Heart right ventricle (tissue), 16 donors: ENCODE data around the gene TBC1D22A. TPM values are rescaled to one million over a fixed set of nuclear protein-coding genes. Genes with fewer than 3 reads are reported as not detected.

Source experiments
- ATAC-seq, 8 donors: fragments of 200-7000 bp; cut with Tn5 transposase; one replicate each; pipeline ENCODE4 v1.9.1; 2020; ENCODE audit warnings: mild to moderate bottlenecking in 8 of 8, moderate library complexity in 8 of 8, moderate number of reproducible peaks in 1 of 8
- DNase-seq, 2 donors: peaks; one replicate each; pipeline ENCODE4 v3.0.0-alpha.2; 2020
- H3K27ac ChIP-seq, 10 donors: fragments of 200-600 bp; sonication (generic) in 2 of 10; one replicate each; pipeline versions ENCODE4 v1.5.0 to v1.8.0; 2020 to 2022; ENCODE audit warnings: mild to moderate bottlenecking in 3 of 10
- H3K27me3 ChIP-seq, 7 donors: fragments of 200-600 bp; one replicate each; pipeline ENCODE4 v1.8.0; 2021 to 2022; ENCODE audit warnings: mild to moderate bottlenecking in 2 of 7
- H3K36me3 ChIP-seq, 9 donors: fragments of 200-600 bp; sonication (generic) in 1 of 9; one replicate each; pipeline versions ENCODE4 v1.5.0 to v1.8.0; 2020 to 2022; ENCODE audit warnings: mild to moderate bottlenecking in 2 of 9
- H3K4me1 ChIP-seq, 9 donors: fragments of 200-600 bp; sonication (generic) in 1 of 9; one replicate each; pipeline versions ENCODE4 v1.5.0 to v1.8.0; 2020 to 2022; ENCODE audit warnings: mild to moderate bottlenecking in 4 of 9
- H3K4me3 ChIP-seq, 10 donors: fragments of 200-600 bp; sonication (generic) in 2 of 10; one replicate each; pipeline versions ENCODE4 v1.5.0 to v1.8.0; 2020 to 2022; ENCODE audit warnings: mild to moderate bottlenecking in 7 of 10, moderate library complexity in 2 of 10
- H3K9me3 ChIP-seq, 11 donors: fragments of 200-600 bp in 10 of 11; sonication (generic) in 2 of 11; one replicate each; pipeline versions ENCODE4 v1.5.0 to v1.8.0; 2013 to 2022; ENCODE audit warnings: mild to moderate bottlenecking in 2 of 11, control low read depth in 1 of 11, moderate library complexity in 1 of 11
- WGBS, 2 donors: extraction: QIAGEN DNeasy Blood & Tissue Kit; methylation state at CpG; one replicate each; pipeline ENCODE4 v1.1.7; 2013; ENCODE audit warnings: inconsistent platforms in 1 of 2; 5-methylcytosine and 5-hydroxymethylcytosine counted together
- intact Hi-C, 10 donors: fragments of 100-400 bp; cut with DNase I; formaldehyde crosslinking; loops; one replicate each; pipeline versions ENCODE4 v1.11.1 to v1.14.2; 2022
- polyA plus RNA-seq, 2 donors: library from polyadenylated mRNA; stranded (reverse); fragments of 200-250 nt; gene quantifications; one replicate each; pipeline ENCODE4 v1.2.3, GENCODE V29; 2013
- total RNA-seq, 10 donors: library from RNA; stranded (reverse); fragmentation: NEBNext Ultra II Directional in 3 of 10; extraction: Animal tissue kit (Norgen Biotek cat#: 25700) in 3 of 10; gene quantifications; one replicate each; pipeline versions ENCODE4 v1.2.1 to v1.2.4, GENCODE V29; 2021 to 2023
- TF ChIP-seq, protein P1 (sequence below), 9 donors: fragments of 200-600 bp; sonication (generic) in 2 of 9; IDR thresholded peaks; one replicate each; pipeline versions ENCODE4 v1.5.0 to v1.8.0; 2021 to 2022; ENCODE audit warnings: antibody characterized with exemption in 9 of 9, mild to moderate bottlenecking in 5 of 9, moderate library complexity in 1 of 9
- donor health status: Arrhythmogenic right ventricular cardiomyopathy.
- donor health status: ischemic (EF 13 %, LVEDD 7.1; RV severe dilation, severe dysfunction).
- donor health status: healthy with polysubstance abuse.
- donor health status: DM: no; HTN: yes; CAD: no.
- donor health status: DM: no; HTN: no; CAD: no.
- donor health status: ischemic (EF 25% LVEDD 6.9; RV normal size, moderate dysfunction).
- donor health status: ischemic (EF 25% LVEDD 5.7; RV mildly dilated, moderate dysfunction).
- donor health status: healthy.
- donor health status: DM: yes; HTN: yes; CAD: no.
- donor health status: Ischemic cardiomyopathy.
- donor health status: ischemic (EF 35%, LVEDD 5.7; RV mildly dilated, moderate dysfunction).
- donor health status: nonischemic (EF 11% LVEDD 7.7; RV severe dilation, severe dysfunction).
- donor health status: DM: yes; HTN: yes; CAD: no.
- donor health status: PGD.
- donor health status: ischemic (EF 29% LVEDD 5.4; RV normal size, mild dysfunction).
- donor health status: nonischemic (EF 23%, LVEDD 6.1; RV moderate dilation, normal function).

The TBC1D22A gene
- total and polyA plus RNA-seq, 12 donors, result 7.2 to 27.9 (median 17.9) TPM

DNA sequence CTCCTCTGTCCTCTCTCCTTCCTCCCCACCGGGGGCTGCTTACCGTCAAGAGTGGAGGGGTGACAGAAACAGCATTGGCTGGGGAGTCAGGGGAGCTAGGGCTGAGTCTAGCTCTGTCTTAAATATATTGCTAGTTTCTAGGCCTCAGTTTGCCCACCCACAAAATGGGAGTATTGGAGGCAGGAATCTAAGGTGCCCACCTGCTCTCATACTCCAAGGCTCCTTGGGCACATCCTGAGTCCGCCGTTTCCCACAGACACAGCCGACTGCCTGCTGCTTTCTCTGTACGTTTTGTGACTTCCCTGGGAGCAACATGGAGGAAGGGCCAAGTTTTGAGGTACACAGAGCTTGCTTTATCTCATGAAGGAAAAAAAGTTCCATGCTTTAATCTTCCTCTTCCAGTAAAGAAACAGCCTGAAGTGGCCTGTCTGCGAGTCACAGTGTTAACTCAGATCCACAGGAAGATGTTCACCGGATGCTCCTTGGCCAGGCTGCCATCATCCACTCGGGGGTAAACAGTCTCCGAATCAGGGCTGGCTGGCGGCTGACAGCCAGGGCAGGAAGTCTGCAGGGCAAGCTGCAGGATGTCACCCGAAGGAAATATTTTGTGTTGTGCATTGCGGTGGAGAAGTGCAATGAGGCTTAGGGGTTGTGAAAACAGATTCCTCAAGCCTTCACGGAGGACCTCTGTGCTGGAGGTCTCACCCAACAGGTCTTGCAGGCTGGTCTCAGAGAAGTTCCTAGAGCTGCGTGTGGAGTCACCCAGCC is 13.4 kb upstream of the TBC1D22A start:
- DNase-seq (no peak), ATAC-seq (peak in 1 of 8 donors; percentile 9)
- no peak overlapping the region for H3K4me3 ChIP-seq
- no peaks in the 10 kb centered on the region for H3K36me3 ChIP-seq
- peak overlapping the region in 1 of 10 donors; percentile 98 for H3K27ac ChIP-seq
- H3K27me3 ChIP-seq, result no peaks in the 10 kb centered on the region
- 43 to 54% methylated on average over 15 of the region's 15 CpGs for WGBS, 2 donors
- peaks cover 17 to 63% (median 53%) of the 10 kb centered on the region in 9 donors for H3K4me1 ChIP-seq
- intact Hi-C loops, result no loop called here
- no peaks in the 10 kb centered on the region for H3K9me3 ChIP-seq
- TF ChIP-seq, protein P1, sequence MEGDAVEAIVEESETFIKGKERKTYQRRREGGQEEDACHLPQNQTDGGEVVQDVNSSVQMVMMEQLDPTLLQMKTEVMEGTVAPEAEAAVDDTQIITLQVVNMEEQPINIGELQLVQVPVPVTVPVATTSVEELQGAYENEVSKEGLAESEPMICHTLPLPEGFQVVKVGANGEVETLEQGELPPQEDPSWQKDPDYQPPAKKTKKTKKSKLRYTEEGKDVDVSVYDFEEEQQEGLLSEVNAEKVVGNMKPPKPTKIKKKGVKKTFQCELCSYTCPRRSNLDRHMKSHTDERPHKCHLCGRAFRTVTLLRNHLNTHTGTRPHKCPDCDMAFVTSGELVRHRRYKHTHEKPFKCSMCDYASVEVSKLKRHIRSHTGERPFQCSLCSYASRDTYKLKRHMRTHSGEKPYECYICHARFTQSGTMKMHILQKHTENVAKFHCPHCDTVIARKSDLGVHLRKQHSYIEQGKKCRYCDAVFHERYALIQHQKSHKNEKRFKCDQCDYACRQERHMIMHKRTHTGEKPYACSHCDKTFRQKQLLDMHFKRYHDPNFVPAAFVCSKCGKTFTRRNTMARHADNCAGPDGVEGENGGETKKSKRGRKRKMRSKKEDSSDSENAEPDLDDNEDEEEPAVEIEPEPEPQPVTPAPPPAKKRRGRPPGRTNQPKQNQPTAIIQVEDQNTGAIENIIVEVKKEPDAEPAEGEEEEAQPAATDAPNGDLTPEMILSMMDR (IDR thresholded peaks at IDR 0.05), result no peak

DNA sequence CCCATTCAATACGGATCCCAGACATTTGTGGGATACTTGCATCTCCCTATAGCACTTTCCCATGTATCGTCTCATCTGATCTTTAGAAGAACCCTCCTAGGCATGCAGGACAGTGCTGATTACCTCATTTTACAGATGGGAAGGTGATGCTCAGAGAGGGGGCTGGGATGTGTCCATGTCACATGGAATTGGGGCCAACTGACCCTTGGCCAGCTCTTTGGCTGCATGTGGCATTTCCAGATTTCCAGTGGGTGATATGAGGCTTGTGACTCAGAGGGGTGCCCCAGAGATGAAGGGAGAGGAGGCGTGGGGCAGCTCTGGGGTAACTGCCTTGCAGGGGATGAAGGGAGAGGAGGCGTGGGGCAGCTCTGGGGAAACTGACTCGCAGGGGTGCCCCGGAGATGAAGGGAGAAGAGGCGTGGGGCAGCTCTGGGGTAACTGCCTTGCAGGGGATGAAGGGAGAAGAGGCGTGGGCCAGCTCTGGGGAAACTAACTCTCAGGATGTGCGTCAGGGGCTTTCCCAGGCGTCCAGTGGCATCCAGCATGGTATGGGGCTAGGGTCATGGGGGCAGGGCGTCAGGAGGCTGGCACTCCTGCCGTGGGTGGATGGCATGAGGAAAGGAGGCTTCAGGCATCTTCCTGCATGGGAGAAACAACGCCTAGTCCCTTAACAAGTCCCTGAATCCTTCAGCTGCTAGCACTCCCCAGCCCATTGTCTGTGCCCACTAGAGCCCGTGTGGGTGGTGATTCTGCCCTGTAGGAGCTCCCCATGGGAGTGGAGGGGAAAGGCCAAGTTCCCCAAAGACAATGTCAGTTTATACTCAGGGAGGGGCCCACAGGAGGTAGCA is 12.5 kb upstream of the TBC1D22A start:
- no peaks in the 10 kb centered on the region for H3K9me3 ChIP-seq
- TF ChIP-seq, protein P1 (IDR thresholded peaks at IDR 0.05), result no peak
- WGBS, 2 donors, result 79 to 86% methylated on average over 14 of the region's 14 CpGs
- peaks cover 19 to 71% (median 61%) of the 10 kb centered on the region in 9 donors for H3K4me1 ChIP-seq
- H3K4me3 ChIP-seq, result no peak overlapping the region
- intact Hi-C loops, result no loop called here
- no peak for DNase-seq
- no peaks in the 10 kb centered on the region for H3K36me3 ChIP-seq
- H3K27me3 ChIP-seq, result no peaks in the 10 kb centered on the region
- no peak for ATAC-seq
- peak overlapping the region in 5 of 10 donors; percentile 46 to 98 (median 55) for H3K27ac ChIP-seq

DNA sequence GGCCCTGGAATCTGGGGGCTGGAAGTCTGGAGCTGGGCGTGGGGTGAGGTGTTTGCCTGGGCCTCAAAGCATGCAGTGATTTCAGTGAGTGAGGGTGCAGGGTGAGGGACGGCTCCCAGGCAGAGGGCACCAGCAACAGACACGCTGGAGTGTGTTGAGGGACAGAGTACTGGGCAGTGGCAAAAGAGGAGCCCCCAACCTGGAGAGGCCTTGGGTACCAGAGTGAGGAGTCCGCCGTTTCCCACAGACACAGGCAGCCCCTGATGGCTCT is 12.0 kb upstream of the TBC1D22A start:
- peaks cover 0 to under 1% (median 0%) of the 10 kb centered on the region in 11 donors for H3K9me3 ChIP-seq
- intact Hi-C loops, result no loop called here
- TF ChIP-seq, protein P1 (IDR thresholded peaks at IDR 0.05), result no peak
- DNase-seq (no peak), ATAC-seq (no peak)
- no peak overlapping the region for H3K4me3 ChIP-seq
- peaks cover 19 to 77% (median 63%) of the 10 kb centered on the region in 9 donors for H3K4me1 ChIP-seq
- no peaks in the 10 kb centered on the region for H3K27me3 ChIP-seq
- no peaks in the 10 kb centered on the region for H3K36me3 ChIP-seq
- peak overlapping the region in 8 of 10 donors; percentile 46 to 98 (median 56) for H3K27ac ChIP-seq
- 68 to 77% methylated on average over 5 of the region's 5 CpGs for WGBS, 2 donors

DNA sequence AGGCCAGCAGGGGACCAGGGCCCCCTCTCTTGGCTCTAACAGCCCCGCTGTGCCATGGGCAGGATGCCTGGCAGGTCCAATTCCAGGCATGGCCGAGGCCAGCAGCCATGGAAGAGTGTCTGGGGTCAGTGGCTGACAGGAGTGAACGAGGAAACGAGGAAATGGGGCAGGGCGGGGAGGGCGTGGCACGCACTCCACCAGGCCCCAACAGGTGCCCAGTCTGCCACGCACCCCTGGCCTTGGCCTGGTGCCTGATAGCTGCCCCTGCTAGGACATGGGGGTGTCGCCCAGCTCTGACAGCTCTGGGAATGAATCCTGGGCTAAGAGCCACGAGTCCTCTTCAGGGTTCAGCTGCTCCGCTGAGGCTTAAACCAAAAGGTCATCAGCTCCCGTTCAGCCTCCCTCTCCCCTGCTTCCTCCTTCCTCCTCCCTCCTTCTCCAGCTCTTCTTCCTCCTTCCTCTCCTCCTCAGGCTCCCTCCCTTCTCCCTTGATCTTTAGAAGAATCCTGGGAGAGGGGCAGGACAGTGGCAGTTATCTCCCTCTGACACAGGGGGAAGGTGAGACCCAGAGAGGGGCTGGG is 11.5 kb upstream of the TBC1D22A start:
- 27 to 53% methylated on average over 12 of the region's 12 CpGs for WGBS, 2 donors

More for the DNA sequence above, 11.5 kb upstream of the TBC1D22A start:
- intact Hi-C loops, result no loop called here
- TF ChIP-seq, protein P1 (IDR thresholded peaks at IDR 0.05), result no peak
- Histone ChIP-seq H3K27me3 (no peaks in the 10 kb centered on the region), H3K27ac (peak overlapping the region in 8 of 10 donors; percentile 46 to 98 (median 56)), H3K9me3 (peaks cover 0 to 6% (median 4%) of the 10 kb centered on the region in 11 donors), H3K4me1 (peaks cover 19 to 77% (median 63%) of the 10 kb centered on the region in 9 donors), H3K4me3 (no peak overlapping the region), H3K36me3 (no peaks in the 10 kb centered on the region)
- ATAC-seq (peak in 6 of 8 donors; percentile 5 to 45 (median 16)), DNase-seq (peak in 1 of 2 donors; percentile 60)
